HG03103 (cell line): ENCODE data around the gene DUSP22.

ENCODE experiments used
- ATAC-seq: cut with Tn5 transposase; IDR thresholded peaks from one replicate; pipeline ENCODE4 v1.9.1; 2021; ENCODE audit warnings: low read depth; ENCODE audit not compliant: unreplicated experiment

DUSP22 gene

GRCh38 chr6:296151-297122 is 4.2 kb downstream of the DUSP22 start:
- ATAC-seq: peak; percentile 21

- no peak for ATAC-seq
These were observed 5.4 kb downstream of the DUSP22 start for GRCh38 chr6:297571-298232.

- no peak for ATAC-seq
These were observed 6.2 kb downstream of the DUSP22 start for GRCh38 chr6:298233-299103.

- no peak for ATAC-seq
These were observed 7.1 kb downstream of the DUSP22 start for GRCh38 chr6:299104-299980.

- no peak for ATAC-seq
These were observed 7.7 kb downstream of the DUSP22 start for GRCh38 chr6:300026-300425.

GRCh38 chr6:300494-301198 is 8.4 kb downstream of the DUSP22 start:
- no peak for ATAC-seq

- ATAC-seq: no peak
These were observed 9.2 kb downstream of the DUSP22 start for GRCh38 chr6:301526-301925.

- no peak for ATAC-seq
These were observed 9.8 kb downstream of the DUSP22 start for GRCh38 chr6:301929-302705.

- ATAC-seq: no peak
These were observed 10.5 kb downstream of the DUSP22 start for GRCh38 chr6:302760-303159.

GRCh38 chr6:303263-303662 is 11.0 kb downstream of the DUSP22 start:
- no peak for ATAC-seq

GRCh38 chr6:303948-304558 is 11.8 kb downstream of the DUSP22 start:
- no peak for ATAC-seq

GRCh38 chr6:304833-305370 is 12.6 kb downstream of the DUSP22 start:
- no peak for ATAC-seq

GRCh38 chr6:305371-306206 is 13.3 kb downstream of the DUSP22 start:
- ATAC-seq: peak; percentile 72

GRCh38 chr6:306641-307061 is 14.4 kb downstream of the DUSP22 start:
- ATAC-seq: no peak

GRCh38 chr6:307065-307814 is 15.0 kb downstream of the DUSP22 start:
- ATAC-seq: no peak

GRCh38 chr6:307874-308273 is 15.6 kb downstream of the DUSP22 start:
- no peak for ATAC-seq
